Measurements from ENCODE around the gene MRPS15.

Gene MRPS15

GRCh38 chr1:36436821-36437220 lies 27.4 kb downstream of the MRPS15 start:
- no peak overlapping the region for H3K4me3 ChIP-seq (ENCODE audit: low read length)
- DNase-seq (ENCODE audit: low read depth), result no peak
- no peak for TF ChIP-seq CTCF (conservative IDR thresholded peaks at IDR 0.05; ENCODE audit: low read length)

- no peak overlapping the region for H3K4me3 ChIP-seq (ENCODE audit: low read length)
- no peak for TF ChIP-seq CTCF (conservative IDR thresholded peaks at IDR 0.05; ENCODE audit: low read length)
- no peak for DNase-seq (ENCODE audit: low read depth)
Observed at GRCh38 chr1:36433102-36433501, 31.1 kb downstream of the MRPS15 start.

GRCh38 chr1:36432616-36433015 lies 31.6 kb downstream of the MRPS15 start:
- no peak overlapping the region for H3K4me3 ChIP-seq (ENCODE audit: low read length)
- TF ChIP-seq CTCF (conservative IDR thresholded peaks at IDR 0.05; ENCODE audit: low read length), result no peak
- no peak for DNase-seq (ENCODE audit: low read depth)

GRCh38 chr1:36425791-36426190 lies 38.4 kb downstream of the MRPS15 start:
- DNase-seq (ENCODE audit: low read depth), result no peak
- no peak overlapping the region for H3K4me3 ChIP-seq (ENCODE audit: low read length)
- no peak for TF ChIP-seq CTCF (conservative IDR thresholded peaks at IDR 0.05; ENCODE audit: low read length)

- no peak for DNase-seq (ENCODE audit: low read depth)
- no peak for TF ChIP-seq CTCF (conservative IDR thresholded peaks at IDR 0.05; ENCODE audit: low read length)
Observed at GRCh38 chr1:36421649-36422048, 42.5 kb downstream of the MRPS15 start.

GRCh38 chr1:36420836-36421317 lies 43.3 kb downstream of the MRPS15 start:
- DNase-seq (ENCODE audit: low read depth), result peak; percentile 78
- peak; percentile 96 for TF ChIP-seq CTCF (conservative IDR thresholded peaks at IDR 0.05; ENCODE audit: low read length)
- no peak overlapping the region for H3K4me3 ChIP-seq (ENCODE audit: low read length)

More at GRCh38 chr1:36421649-36422048, 42.5 kb downstream of the MRPS15 start:
- no peak overlapping the region for H3K4me3 ChIP-seq (ENCODE audit: low read length)

GRCh38 chr1:36420409-36420808 lies 43.8 kb downstream of the MRPS15 start:
- DNase-seq (ENCODE audit: low read depth), result peak; percentile 68
- no peak for TF ChIP-seq CTCF (conservative IDR thresholded peaks at IDR 0.05; ENCODE audit: low read length)
- H3K4me3 ChIP-seq (ENCODE audit: low read length), result no peak overlapping the region

All from AG10803 (cell line).